KMS-11 (cell line): ENCODE measurements around the gene EIPR1.

Experiments used
- H2AFZ ChIP-seq: fragments of 200-600 bp; sonication (generic); 2 replicates; pipeline ENCODE4 v1.6.1; 2016; ENCODE audit warnings: antibody characterized with exemption, mixed run types, low read depth
- H3K27ac ChIP-seq: fragments of 200-600 bp; sonication (generic); 2 replicates; pipeline ENCODE4 v1.6.1; 2016; ENCODE audit warnings: mild to moderate bottlenecking, mixed run types
- H3K27me3 ChIP-seq: fragments of 200-600 bp; sonication (generic); 2 replicates; pipeline ENCODE4 v1.6.1; 2017; ENCODE audit warnings: mild to moderate bottlenecking, low read depth, mixed run types, moderate library complexity; ENCODE audit not compliant: insufficient read depth
- H3K36me3 ChIP-seq: fragments of 200-600 bp; sonication (generic); 2 replicates; pipeline ENCODE4 v1.6.1; 2017; ENCODE audit warnings: mild to moderate bottlenecking, mixed run types; ENCODE audit not compliant: insufficient read depth
- H3K4me1 ChIP-seq: fragments of 200-600 bp; sonication (generic); 2 replicates; pipeline ENCODE4 v1.6.1; 2016; ENCODE audit warnings: mild to moderate bottlenecking, low read depth, mixed run types; ENCODE audit not compliant: poor library complexity, severe bottlenecking
- H3K4me2 ChIP-seq: fragments of 200-600 bp; sonication (generic); 2 replicates; pipeline ENCODE4 v1.7.0; 2016; ENCODE audit warnings: mild to moderate bottlenecking, mixed run types
- H3K4me3 ChIP-seq: fragments of 200-600 bp; sonication (generic); IDR thresholded peaks from 2 replicates; pipeline ENCODE4 v1.6.1; 2017; ENCODE audit warnings: low read depth, low read length, mixed read lengths; ENCODE audit not compliant: insufficient read depth
- H3K79me2 ChIP-seq: fragments of 200-600 bp; sonication (generic); 2 replicates; pipeline ENCODE4 v1.6.1; 2016; ENCODE audit warnings: low read depth, mixed run types; ENCODE audit not compliant: insufficient read depth
- H3K9ac ChIP-seq: fragments of 200-600 bp; sonication (generic); 2 replicates; pipeline ENCODE4 v1.6.1; 2016; ENCODE audit warnings: mild to moderate bottlenecking, mixed run types
- H4K20me1 ChIP-seq: fragments of 200-600 bp; sonication (generic); 2 replicates; pipeline ENCODE4 v1.6.1; 2016; ENCODE audit warnings: mild to moderate bottlenecking, mixed run types; ENCODE audit not compliant: insufficient read depth
- CTCF ChIP-seq: fragments of 200-600 bp; sonication (generic); conservative IDR thresholded peaks from 2 replicates; pipeline ENCODE4 v1.6.1; 2017; ENCODE audit warnings: low read depth, mild to moderate bottlenecking, antibody characterized with exemption, low read length, moderate library complexity, mixed read lengths

EIPR1 gene

DNA sequence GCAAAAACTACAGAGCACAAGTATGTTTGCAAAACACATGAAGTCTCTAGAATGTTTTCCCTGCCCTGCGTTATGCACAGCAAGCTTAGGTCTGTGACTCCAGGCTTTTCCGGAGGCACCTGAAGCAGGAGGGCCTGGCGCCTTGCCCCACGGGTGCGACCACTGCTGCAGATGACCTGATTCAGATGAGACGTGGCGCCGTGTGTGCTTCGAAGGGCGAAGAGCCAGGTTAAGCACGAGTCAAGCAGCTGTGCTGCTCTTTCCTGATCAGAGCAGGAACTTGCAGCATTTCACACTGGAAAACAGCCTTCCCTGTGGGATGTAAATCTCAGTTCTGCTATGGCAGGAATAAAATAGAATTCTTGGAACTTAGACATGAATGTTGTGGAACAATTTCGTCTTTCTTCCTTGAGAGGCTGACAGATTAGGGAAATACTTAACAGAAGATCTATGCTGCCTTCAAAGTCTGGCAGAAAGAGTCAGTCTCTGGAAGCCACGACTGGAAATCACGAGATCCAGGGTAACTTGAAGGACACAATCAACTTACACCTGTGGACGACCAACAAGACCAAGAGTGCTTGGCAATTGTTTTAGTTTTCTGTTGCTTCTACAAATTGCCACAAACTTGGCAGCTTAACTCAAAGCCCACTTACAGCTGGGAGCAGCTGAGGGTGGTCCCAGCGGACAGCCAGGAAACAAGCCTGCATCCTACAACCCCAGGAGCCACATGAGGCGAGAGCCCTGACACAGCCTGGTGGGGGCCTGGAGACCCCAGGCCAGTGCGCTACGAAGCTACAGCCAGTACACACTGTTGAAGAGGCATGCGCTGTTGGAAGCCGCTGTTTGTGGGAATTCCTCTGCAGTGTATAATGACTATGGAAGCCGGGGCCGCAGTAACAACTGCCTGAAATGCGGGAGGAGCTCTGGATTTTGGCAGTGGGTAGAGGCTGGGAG, 42.9 kb downstream of the EIPR1 start:
- H3K27me3 ChIP-seq = no peaks in the 10 kb centered on the region
- H3K79me2 ChIP-seq = no peaks in the 10 kb centered on the region
- no peak overlapping the region for H3K9ac ChIP-seq
- H3K4me1 ChIP-seq = no peaks in the 10 kb centered on the region
- no peak overlapping the region for H3K4me2 ChIP-seq
- H2AFZ ChIP-seq = no peak overlapping the region
- no peak for TF ChIP-seq CTCF
- no peaks in the 10 kb centered on the region for H4K20me1 ChIP-seq
- H3K27ac ChIP-seq = no peak overlapping the region
- no peaks in the 10 kb centered on the region for H3K36me3 ChIP-seq
- no peak overlapping the region for H3K4me3 ChIP-seq

GRCh38 chr2:3332133-3332532, 45.5 kb downstream of the EIPR1 start:
- Histone ChIP-seq H3K36me3 (no peaks in the 10 kb centered on the region), H3K4me1 (no peaks in the 10 kb centered on the region), H3K9ac (no peak overlapping the region), H3K4me2 (no peak overlapping the region), H2AFZ (no peak overlapping the region), H3K4me3 (no peak overlapping the region), H3K27me3 (no peaks in the 10 kb centered on the region), H4K20me1 (no peaks in the 10 kb centered on the region), H3K27ac (no peak overlapping the region), H3K79me2 (no peaks in the 10 kb centered on the region)
- no peak for TF ChIP-seq CTCF

- no peak overlapping the region for H3K4me3 ChIP-seq
- H3K4me2 ChIP-seq = no peak overlapping the region
- no peak overlapping the region for H3K9ac ChIP-seq
- H3K4me1 ChIP-seq = no peaks in the 10 kb centered on the region
- H2AFZ ChIP-seq = no peak overlapping the region
- no peaks in the 10 kb centered on the region for H4K20me1 ChIP-seq
- no peak for TF ChIP-seq CTCF
- no peaks in the 10 kb centered on the region for H3K36me3 ChIP-seq
- no peak overlapping the region for H3K27ac ChIP-seq
- H3K79me2 ChIP-seq = no peaks in the 10 kb centered on the region
- H3K27me3 ChIP-seq = no peaks in the 10 kb centered on the region
Measured at GRCh38 chr2:3329491-3329890, 48.1 kb downstream of the EIPR1 start.

- H3K4me3 ChIP-seq = no peak overlapping the region
- no peak overlapping the region for H3K27ac ChIP-seq
- no peak overlapping the region for H3K9ac ChIP-seq
- H3K36me3 ChIP-seq = no peaks in the 10 kb centered on the region
- H3K4me2 ChIP-seq = no peak overlapping the region
- TF ChIP-seq CTCF = no peak
- H3K27me3 ChIP-seq = no peaks in the 10 kb centered on the region
- H4K20me1 ChIP-seq = no peaks in the 10 kb centered on the region
- no peaks in the 10 kb centered on the region for H3K4me1 ChIP-seq
- no peak overlapping the region for H2AFZ ChIP-seq
- no peaks in the 10 kb centered on the region for H3K79me2 ChIP-seq
Measured at GRCh38 chr2:3326871-3327270, 50.7 kb downstream of the EIPR1 start.
